ENCODE measurements around the gene NUP62. TPM values are rescaled to one million over a fixed set of nuclear protein-coding genes. Genes with fewer than 3 reads are reported as not detected.

Gene NUP62
- total RNA-seq, 1 experiment from 2014 or later = 37.9 TPM

DNA sequence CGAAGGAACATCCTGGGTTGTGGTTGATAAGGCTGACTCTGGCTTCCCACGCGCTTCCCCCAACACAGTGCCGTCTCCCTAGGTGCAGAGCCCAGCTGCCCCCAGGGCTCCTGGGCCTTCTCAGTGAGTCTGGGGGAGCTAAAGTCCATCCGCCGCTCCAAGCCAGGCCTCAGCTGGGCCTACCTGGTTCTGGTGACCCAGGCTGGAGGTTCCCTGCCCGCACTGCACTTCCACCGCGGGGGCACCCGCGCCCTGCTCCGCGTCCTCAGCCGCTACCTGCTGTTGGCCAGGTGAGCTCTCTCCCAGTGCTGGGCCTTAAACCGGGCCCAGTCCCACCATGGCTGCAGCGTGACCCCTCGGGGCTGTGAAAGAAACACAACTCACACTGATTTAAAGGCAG lies 48.1 kb downstream of the NUP62 start:
- Histone ChIP-seq H4K20me1 (ENCODE audit: insufficient read depth, low read depth, low read length) (0 out of 2 replicates have a peak, but pooled peaks cover 1% of the 10 kb centered on the region), H3K4me2 (ENCODE audit: low read depth, low read length, poor library complexity, severe bottlenecking) (no peak overlapping the region), H3K36me3 (ENCODE audit: insufficient read depth, low read length) (peaks cover 36% of the 10 kb centered on the region), H3K4me3 (ENCODE audit: low read length) (no peak overlapping the region), H2AFZ (ENCODE audit: low read length) (no peak overlapping the region), H3K79me2 (ENCODE audit: low read length) (peaks cover 10% of the 10 kb centered on the region; the same call in 1 of the 2 replicates), H3K9me3 (ENCODE audit: low read length) (no peaks in the 10 kb centered on the region), H3K27me3 (ENCODE audit: low read length) (no peaks in the 10 kb centered on the region), H3K9me2 (replicated peaks; ENCODE audit: insufficient read depth, low read length) (no peaks in the 10 kb centered on the region), H3K4me1 (ENCODE audit: low read length) (peaks cover 14% of the 10 kb centered on the region), H3K27ac (ENCODE audit: low read length) (no peak overlapping the region), H3K9ac (ENCODE audit: low read length) (no peak overlapping the region)
- DNase-seq = no peak

DNA sequence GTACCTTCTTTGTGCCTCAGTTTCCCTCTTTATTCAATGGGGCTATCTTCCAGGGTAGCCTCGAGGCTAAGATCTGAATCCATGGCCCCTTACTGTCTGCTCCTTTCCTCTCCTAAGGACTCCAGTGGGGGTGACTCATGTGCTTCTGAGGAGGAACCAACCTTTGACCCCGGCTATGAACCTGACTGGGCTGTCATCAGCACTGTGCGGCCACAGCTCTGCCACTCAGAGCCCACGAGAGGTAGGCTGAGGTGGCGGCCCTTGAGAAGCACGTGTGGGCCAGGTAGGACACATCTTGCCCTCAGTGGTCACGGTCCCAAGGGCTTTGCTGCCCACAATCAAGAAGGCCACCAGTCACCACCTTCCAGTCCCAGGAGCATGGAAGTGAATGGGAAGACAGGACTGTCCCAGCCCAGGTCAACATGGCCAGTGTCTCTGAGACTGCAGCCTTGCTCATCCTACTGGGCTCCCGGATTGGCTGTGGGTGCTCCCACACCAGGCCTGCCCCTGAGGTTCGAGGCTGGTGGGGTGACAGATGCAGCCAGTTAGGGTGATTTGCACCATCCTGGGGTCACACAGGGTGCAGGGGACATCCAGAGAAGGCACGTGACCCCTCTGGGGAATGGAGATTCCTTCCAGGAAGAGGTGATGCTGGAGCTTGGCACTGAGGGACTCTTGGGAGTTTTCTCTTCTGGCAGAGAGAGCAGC lies 49.0 kb downstream of the NUP62 start:
- Histone ChIP-seq H4K20me1 (ENCODE audit: insufficient read depth, low read depth, low read length) (no peaks in the 10 kb centered on the region), H3K9me2 (replicated peaks; ENCODE audit: insufficient read depth, low read length) (no peaks in the 10 kb centered on the region), H2AFZ (ENCODE audit: low read length) (no peak overlapping the region), H3K9me3 (ENCODE audit: low read length) (no peaks in the 10 kb centered on the region), H3K4me3 (ENCODE audit: low read length) (no peak overlapping the region), H3K27ac (ENCODE audit: low read length) (no peak overlapping the region), H3K4me2 (ENCODE audit: low read depth, low read length, poor library complexity, severe bottlenecking) (no peak overlapping the region), H3K9ac (ENCODE audit: low read length) (no peak overlapping the region), H3K36me3 (ENCODE audit: insufficient read depth, low read length) (peaks cover 36% of the 10 kb centered on the region), H3K79me2 (ENCODE audit: low read length) (peaks cover 18% of the 10 kb centered on the region), H3K27me3 (ENCODE audit: low read length) (no peaks in the 10 kb centered on the region), H3K4me1 (ENCODE audit: low read length) (peaks cover 18% of the 10 kb centered on the region)
- DNase-seq = no peak

DNA sequence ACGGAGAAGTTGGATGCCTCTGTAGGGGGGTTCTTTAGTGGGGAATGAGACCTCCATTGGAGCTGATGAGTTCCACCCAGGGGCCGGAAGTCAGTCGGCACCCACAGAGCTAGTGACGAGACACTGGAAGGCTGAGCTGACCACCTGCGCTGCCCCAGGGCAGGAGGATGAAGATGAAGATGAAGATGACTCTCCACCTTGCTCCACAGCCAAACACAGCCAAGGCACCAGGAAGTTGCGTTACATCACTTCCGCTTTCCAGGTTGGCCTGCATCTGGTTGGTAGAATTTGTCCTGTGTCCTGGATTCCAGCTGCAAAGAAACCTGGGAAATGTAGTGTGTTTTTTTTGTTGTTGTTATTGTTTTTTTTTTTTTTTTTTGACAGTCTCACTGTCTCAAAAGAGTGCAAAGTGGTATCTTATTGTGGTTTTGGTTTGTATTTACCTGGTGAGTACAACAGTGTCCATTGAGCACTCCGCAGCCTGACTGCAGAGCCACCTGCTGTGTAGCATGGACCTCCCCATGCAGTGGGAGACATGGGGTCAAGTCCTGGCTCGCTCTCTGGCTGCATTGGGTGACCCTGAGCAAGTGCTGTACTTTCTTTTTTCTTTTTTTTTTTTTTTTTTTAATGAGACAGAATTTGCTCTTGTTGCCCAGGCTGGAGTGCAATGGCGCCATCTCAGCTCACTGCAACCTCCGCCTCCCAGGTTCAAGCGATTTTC lies 49.9 kb downstream of the NUP62 start:
- Histone ChIP-seq H3K4me3 (ENCODE audit: low read length) (peak overlapping the region; percentile 84), H4K20me1 (ENCODE audit: insufficient read depth, low read depth, low read length) (no peaks in the 10 kb centered on the region), H3K9me3 (ENCODE audit: low read length) (no peaks in the 10 kb centered on the region), H3K27ac (ENCODE audit: low read length) (no peak overlapping the region), H3K9ac (ENCODE audit: low read length) (peak overlapping the region; percentile 5; the same call in 1 of the 2 replicates), H3K4me2 (ENCODE audit: low read depth, low read length, poor library complexity, severe bottlenecking) (peak overlapping the region; percentile 75), H3K79me2 (ENCODE audit: low read length) (peaks cover 27% of the 10 kb centered on the region), H3K27me3 (ENCODE audit: low read length) (no peaks in the 10 kb centered on the region), H3K9me2 (replicated peaks; ENCODE audit: insufficient read depth, low read length) (no peaks in the 10 kb centered on the region), H2AFZ (ENCODE audit: low read length) (no peak overlapping the region), H3K4me1 (ENCODE audit: low read length) (peaks cover 25% of the 10 kb centered on the region), H3K36me3 (ENCODE audit: insufficient read depth, low read length) (peaks cover 30% of the 10 kb centered on the region)
- DNase-seq = peak; percentile 83

DNA sequence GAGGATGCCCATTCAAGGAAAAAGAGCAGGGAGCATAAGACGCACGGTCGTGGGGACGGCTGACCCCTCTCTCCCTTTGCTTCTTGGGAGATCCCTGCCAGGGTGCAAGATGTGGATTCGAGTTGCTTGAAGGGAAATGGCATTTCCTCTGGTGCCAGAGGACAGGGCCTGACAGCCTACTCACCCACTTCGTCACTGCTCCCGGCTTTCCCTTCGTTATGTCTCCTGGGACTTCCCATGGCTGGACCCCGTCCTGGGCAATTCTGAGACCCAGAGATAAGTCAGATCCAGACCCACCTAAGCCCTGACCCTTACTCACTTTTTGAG lies 50.6 kb downstream of the NUP62 start:
- H3K36me3 ChIP-seq (ENCODE audit: insufficient read depth, low read length) = peaks cover 29% of the 10 kb centered on the region
- no peaks in the 10 kb centered on the region for H4K20me1 ChIP-seq (ENCODE audit: insufficient read depth, low read depth, low read length)
- peak overlapping the region; percentile 75 for H3K4me2 ChIP-seq (ENCODE audit: low read depth, low read length, poor library complexity, severe bottlenecking)
- H3K79me2 ChIP-seq (ENCODE audit: low read length) = peaks cover 30% of the 10 kb centered on the region
- peaks cover 25% of the 10 kb centered on the region for H3K4me1 ChIP-seq (ENCODE audit: low read length)
- DNase-seq = no peak
- peak overlapping the region; percentile 97 for H3K9ac ChIP-seq (ENCODE audit: low read length)
- no peaks in the 10 kb centered on the region for H3K27me3 ChIP-seq (ENCODE audit: low read length)
- H3K27ac ChIP-seq (ENCODE audit: low read length) = no peak overlapping the region
- H2AFZ ChIP-seq (ENCODE audit: low read length) = no peak overlapping the region
- H3K9me2 ChIP-seq (replicated peaks; ENCODE audit: insufficient read depth, low read length) = no peaks in the 10 kb centered on the region
- H3K4me3 ChIP-seq (ENCODE audit: low read length) = peak overlapping the region; percentile 84
- H3K9me3 ChIP-seq (ENCODE audit: low read length) = no peaks in the 10 kb centered on the region

DNA sequence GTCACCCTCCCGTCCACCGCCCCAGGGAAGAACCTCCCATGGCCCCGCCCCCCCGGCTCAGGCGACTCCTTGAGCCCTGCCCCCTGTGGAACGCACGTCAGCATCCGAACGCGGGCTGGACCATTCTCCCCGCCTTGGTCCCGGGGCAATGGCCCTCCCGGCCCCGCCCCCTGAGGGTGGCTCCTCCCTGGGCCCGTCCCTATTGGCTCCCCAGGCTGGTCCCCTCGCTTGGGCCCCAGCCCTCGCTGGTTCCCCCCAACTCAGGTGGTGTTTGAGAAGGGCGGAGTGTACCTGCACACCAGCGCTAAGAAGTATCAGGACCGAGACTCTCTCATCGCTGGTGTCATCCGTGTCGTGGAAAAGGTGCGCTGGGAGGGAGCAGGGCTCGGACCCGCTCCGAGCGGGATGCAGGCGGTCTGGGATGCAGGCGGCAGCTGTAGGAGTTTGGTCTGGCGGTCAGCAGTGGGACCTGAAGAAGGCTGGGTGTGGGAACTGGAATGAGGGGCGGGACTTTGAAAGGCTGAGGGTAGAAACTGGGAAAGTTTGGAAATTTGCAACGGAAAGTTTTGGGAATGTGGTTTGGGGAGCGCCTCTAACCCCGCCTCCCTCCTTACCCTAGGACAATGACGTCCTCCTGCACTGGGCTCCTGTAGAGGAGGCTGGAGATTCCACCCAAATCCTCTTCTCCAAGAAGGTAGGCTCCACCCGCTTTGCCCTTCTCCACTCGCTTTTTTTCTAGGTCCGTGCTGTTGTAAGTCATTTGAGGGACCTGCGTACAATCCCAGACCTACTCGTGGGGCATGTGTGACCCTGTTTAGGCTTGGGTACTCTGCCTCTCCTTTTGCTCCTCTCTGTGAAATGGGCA lies 51.2 kb downstream of the NUP62 start:
- H3K27me3 ChIP-seq (ENCODE audit: low read length) = no peaks in the 10 kb centered on the region
- peak overlapping the region; percentile 97 for H3K9ac ChIP-seq (ENCODE audit: low read length)
- DNase-seq = peak; percentile 100
- no peaks in the 10 kb centered on the region for H3K9me3 ChIP-seq (ENCODE audit: low read length)
- peak overlapping the region; percentile 84 for H3K4me3 ChIP-seq (ENCODE audit: low read length)
- peaks cover 30% of the 10 kb centered on the region for H3K79me2 ChIP-seq (ENCODE audit: low read length)
- H3K4me2 ChIP-seq (ENCODE audit: low read depth, low read length, poor library complexity, severe bottlenecking) = peak overlapping the region; percentile 75
- no peaks in the 10 kb centered on the region for H4K20me1 ChIP-seq (ENCODE audit: insufficient read depth, low read depth, low read length)
- peaks cover 23% of the 10 kb centered on the region for H3K36me3 ChIP-seq (ENCODE audit: insufficient read depth, low read length)
- H3K4me1 ChIP-seq (ENCODE audit: low read length) = peaks cover 25% of the 10 kb centered on the region
- peak overlapping the region; percentile 82 for H3K27ac ChIP-seq (ENCODE audit: low read length)
- H2AFZ ChIP-seq (ENCODE audit: low read length) = peak overlapping the region; percentile 27; the same call in 1 of the 2 replicates
- no peaks in the 10 kb centered on the region for H3K9me2 ChIP-seq (replicated peaks; ENCODE audit: insufficient read depth, low read length)

DNA sequence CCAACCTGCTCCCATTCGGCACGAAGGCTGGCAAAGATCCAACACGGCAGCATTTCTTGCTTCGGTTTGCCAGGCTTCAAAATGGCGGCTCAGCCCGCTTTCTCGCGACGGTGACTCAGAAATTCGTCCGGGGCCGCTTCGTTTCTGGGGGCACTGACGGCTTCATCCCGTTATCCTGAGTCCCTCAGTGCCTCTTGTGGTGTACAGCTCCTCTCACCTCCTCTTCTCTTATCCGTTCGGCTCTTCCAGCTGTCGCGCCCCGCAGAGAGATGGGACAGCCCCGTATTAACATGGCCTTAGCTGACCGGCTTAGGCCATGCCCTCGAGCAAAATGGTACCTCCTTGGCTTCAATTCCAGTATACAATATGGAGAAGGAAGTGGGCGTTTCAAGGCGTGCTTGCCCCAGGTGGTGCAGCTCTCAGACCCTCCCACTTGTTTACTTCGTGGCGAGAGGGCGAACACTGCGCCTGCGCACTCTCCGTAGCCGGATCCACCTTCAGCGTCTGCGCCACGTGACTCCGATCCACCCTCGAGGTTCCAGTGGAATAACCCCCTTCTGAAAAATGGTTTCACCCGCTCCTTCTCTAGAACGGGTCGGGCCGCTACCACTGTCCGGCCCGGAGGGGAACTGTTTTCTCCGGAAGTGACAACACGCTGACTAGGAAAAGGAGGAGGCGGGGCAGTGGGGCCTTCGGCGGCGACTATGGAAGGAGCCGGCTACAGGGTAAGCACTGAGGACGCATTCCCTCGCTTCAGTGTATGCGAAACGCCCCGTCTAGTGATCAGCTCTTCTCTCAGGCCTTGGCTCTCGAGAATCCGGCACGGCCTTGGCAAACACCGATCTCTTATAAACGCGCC lies 52.1 kb downstream of the NUP62 start, which contains the start of the genes AKT1S1 and TBC1D17:
Gene AKT1S1, minus strand, starts transcription at position 336 of the 859 bp plus-strand sequence. CDS start 4,060 bp downstream, outside the sequence.
Gene TBC1D17, plus strand, starts transcription at position 683 of the 859 bp plus-strand sequence. Its CDS starts 22 bp downstream, at position 705.
- DNase-seq = peak; percentile 100
- Histone ChIP-seq H3K4me1 (ENCODE audit: low read length) (peaks cover 25% of the 10 kb centered on the region), H3K4me3 (ENCODE audit: low read length) (peak within 1 kb of the TSS; percentile 84), H3K27me3 (ENCODE audit: low read length) (no peaks in the 10 kb centered on the region), H3K27ac (ENCODE audit: low read length) (peak within 1 kb of the TSS; percentile 86), H3K9ac (ENCODE audit: low read length) (peak within 1 kb of the TSS; percentile 97), H3K36me3 (ENCODE audit: insufficient read depth, low read length) (peaks cover 16% of the 10 kb centered on the region; the same call in 1 of the 2 replicates), H3K4me2 (ENCODE audit: low read depth, low read length, poor library complexity, severe bottlenecking) (peak within 1 kb of the TSS; percentile 75), H3K9me3 (ENCODE audit: low read length) (no peaks in the 10 kb centered on the region), H2AFZ (ENCODE audit: low read length) (peak within 1 kb of the TSS; percentile 62), H4K20me1 (ENCODE audit: insufficient read depth, low read depth, low read length) (no peaks in the 10 kb centered on the region), H3K79me2 (ENCODE audit: low read length) (peaks cover 30% of the 10 kb centered on the region), H3K9me2 (replicated peaks; ENCODE audit: insufficient read depth, low read length) (no peaks in the 10 kb centered on the region)

DNA sequence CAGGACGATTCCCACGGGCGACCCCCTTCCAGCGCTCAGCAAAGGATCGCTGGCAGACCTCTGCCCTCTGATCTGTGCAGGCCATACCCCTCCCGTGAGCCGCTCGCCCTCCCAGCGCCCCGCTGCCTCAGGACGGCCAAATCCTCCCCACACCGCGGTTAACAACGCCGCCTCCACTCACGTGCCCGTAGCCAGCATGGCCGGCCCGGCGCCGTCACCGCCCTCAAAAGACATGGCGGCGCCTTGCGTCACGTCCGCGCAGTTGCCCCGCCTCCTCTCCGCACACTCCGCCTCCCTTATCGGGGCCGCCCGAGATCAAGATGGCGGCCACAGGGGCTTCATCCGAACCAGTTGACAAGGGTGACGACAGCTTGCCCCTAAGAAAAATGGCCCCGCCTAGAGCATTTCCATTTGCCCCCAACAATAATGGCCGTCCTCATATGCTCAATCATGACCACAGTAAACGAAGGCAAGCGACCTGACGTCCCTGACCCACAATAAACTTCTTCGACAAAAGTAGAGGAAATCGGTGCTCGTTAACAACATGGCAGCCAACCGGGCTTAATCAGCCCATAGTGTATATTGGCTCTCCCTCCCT lies 52.8 kb downstream of the NUP62 start:
- Histone ChIP-seq H3K27ac (ENCODE audit: low read length) (peak overlapping the region; percentile 86), H3K27me3 (ENCODE audit: low read length) (no peaks in the 10 kb centered on the region), H4K20me1 (ENCODE audit: insufficient read depth, low read depth, low read length) (no peaks in the 10 kb centered on the region), H3K4me1 (ENCODE audit: low read length) (peaks cover 25% of the 10 kb centered on the region), H3K9ac (ENCODE audit: low read length) (peak overlapping the region; percentile 97), H3K4me3 (ENCODE audit: low read length) (peak overlapping the region; percentile 84), H3K9me3 (ENCODE audit: low read length) (no peaks in the 10 kb centered on the region), H2AFZ (ENCODE audit: low read length) (peak overlapping the region; percentile 62), H3K79me2 (ENCODE audit: low read length) (peaks cover 30% of the 10 kb centered on the region), H3K36me3 (ENCODE audit: insufficient read depth, low read length) (peaks cover 16% of the 10 kb centered on the region; the same call in 1 of the 2 replicates), H3K9me2 (replicated peaks; ENCODE audit: insufficient read depth, low read length) (no peaks in the 10 kb centered on the region), H3K4me2 (ENCODE audit: low read depth, low read length, poor library complexity, severe bottlenecking) (peak overlapping the region; percentile 75)
- peak; percentile 100 for DNase-seq

Measured in Karpas-422 (cell line).